ENCODE measurements around the gene RPN1.
"Not testable (repeated sequence)": the region's sequence is repeated elsewhere in the genome, so short reads cannot be mapped to it uniquely, and the experiment has no call there.

The RPN1 gene

DNA sequence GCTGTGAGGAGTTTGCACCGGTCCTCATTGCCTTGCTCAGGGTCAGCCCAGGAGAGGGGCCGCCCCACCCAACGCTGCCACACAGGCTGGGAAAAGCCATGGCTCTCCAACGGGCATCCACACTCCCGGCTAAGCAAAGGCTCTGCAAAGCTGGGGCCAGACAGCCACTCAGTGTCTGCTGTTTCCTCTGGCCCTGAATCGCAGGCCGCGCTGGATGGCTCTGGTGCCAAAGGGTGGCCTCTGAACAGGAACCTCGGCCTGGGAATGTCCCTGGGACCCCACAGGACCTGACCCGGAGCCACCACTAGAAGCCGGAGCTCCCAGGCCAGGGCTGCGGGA lies 42.9 kb downstream of the RPN1 start:
- no peak for DNase-seq

GRCh38 chr3:128606094-128606493 lies 44.5 kb downstream of the RPN1 start:
- no peak for DNase-seq

- no peak for DNase-seq
Measured at GRCh38 chr3:128605091-128606046, 45.2 kb downstream of the RPN1 start.

GRCh38 chr3:128603811-128604775 lies 46.5 kb downstream of the RPN1 start:
- no peak for DNase-seq

GRCh38 chr3:128603313-128603712 lies 47.3 kb downstream of the RPN1 start:
- no peak for DNase-seq

DNA sequence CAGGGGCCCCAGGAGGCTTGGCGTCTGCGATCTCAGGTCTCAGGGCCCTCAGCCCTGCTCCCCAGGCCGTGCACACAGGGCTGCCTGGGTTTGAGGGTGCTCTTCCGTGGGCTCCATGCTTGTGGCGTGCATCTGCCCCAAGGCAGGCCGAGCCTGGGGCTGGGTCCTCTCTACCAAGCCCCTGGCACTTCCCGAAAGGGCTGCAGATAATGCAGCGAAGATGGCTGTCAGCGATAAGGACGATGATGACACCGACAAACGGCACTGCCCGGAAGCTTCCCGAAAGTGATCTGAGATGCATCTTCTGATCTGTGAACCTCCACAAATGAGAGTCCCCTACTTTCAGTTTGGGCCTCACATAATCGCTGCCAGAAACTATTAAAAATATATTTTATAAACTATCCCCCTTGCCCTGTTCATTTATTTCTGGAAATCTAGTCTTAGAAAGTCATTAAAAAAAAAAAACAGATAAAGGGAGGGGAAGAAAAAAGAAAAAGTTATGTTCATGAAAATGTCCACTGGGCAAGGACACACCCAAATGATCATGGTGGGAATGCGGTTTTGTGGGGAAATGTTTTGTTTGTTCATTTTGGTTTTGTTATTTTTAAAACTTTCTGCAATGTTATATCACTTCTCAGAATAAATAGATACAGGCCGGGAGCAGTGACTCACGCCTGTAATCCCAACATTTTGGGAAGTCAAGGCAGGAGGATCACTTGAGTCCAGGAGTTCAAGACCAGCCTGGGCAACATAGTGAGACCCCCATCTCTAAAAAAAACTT lies 51.5 kb downstream of the RPN1 start:
- no peak for DNase-seq

DNA sequence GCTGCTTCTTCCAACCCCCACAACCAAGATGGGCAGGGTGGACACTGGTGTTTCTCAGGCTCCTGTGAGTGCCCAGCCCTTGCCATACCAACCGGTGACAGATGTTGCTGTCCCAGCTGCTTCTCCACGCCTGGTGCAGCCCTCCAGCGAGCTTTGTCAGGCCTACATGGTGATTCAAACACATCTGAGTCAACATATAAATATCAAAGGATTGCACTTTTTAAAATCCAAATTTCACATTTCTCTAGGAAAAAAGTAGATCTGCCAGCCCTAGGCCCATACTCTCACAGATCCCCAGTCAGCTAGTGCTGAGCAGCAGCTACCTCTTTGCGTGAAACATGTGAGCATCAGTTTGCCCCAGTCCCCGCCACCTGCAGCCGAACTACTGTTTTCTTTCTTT lies 52.7 kb downstream of the RPN1 start:
- no peak for DNase-seq

- no peak for DNase-seq
Measured at GRCh38 chr3:128592864-128593263, 57.8 kb downstream of the RPN1 start.

DNA sequence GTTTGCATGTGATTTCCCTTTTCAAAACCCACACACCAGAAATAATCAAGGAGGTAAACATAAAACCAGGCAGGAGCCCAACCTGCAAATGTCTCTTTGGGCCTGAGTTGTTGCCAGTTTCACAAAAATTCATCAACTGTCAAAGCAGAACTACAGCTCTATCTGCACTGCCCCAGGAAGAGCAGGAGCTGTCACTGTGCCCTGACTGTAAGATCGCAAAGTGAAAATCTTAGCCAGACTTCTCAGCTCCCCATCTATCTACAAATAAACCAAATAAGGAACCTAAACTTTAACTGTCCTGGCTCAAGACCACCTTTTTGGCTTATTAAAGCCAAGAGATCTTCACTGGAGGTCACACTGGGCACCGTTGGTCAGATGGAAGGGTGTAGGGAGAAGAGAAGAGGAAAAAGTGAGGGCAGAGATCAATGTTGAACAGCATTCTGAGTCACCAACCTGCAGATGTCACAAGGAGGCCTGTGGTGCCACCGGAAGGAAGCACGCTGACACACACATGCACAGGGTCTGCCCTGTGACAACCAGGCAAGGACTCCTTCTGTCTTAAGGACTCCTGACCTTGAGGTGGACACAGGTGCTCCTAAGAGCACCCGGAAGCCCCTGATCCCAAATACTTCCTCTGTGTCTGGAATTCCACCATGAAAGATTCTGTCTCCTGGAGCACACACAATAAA lies 58.7 kb downstream of the RPN1 start:
- DNase-seq, result peak in 1 of 2 experiments; percentile 6

- no peak for DNase-seq
Measured at GRCh38 chr3:128590948-128591347, 59.7 kb downstream of the RPN1 start.

- DNase-seq, result not testable (repeated sequence)
Measured at GRCh38 chr3:128589985-128590384, 60.6 kb downstream of the RPN1 start.

DNA sequence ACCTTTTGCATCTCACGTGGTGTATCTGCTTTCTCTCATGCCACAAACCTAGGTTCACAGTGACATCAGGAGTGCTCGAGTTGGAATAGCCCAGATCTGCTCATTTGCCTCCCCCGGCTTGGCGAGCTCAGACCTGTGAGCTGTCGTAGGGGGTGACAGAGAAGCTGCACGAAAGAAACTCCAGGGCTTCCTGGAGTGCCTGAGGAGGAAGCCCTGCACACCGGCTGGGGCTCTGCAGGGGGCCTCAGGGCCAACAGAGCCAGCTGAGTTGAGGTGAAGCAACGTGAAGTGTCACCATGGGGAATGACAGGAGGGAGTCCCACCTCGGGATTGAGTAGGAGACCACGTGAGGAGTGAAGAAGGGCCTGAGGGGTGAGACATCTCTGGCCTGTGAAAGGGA lies 62.5 kb downstream of the RPN1 start:
- DNase-seq, result no peak

- no peak for DNase-seq
Measured at GRCh38 chr3:128587391-128587790, 63.2 kb downstream of the RPN1 start.

DNA sequence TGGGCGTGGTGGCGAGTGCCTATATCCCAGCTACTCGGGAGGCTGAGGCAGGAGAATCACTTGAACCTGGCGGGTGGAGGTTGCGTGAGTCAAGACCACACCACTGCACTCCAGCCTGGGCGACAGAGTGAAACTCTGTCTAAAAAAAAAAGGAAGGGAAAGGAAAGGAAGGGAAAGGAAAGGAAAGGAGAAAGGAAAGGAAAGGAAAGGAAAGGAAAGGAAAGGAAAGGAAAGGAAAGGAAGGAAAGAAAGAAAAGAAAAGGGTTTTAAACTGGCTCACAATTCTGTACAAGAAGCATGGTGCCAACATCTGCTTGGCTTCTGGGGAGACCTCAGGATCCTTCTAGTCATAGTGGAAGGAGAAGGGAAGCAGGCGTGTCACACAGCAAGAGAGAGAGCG lies 63.7 kb downstream of the RPN1 start:
- not testable (repeated sequence) for DNase-seq

DNA sequence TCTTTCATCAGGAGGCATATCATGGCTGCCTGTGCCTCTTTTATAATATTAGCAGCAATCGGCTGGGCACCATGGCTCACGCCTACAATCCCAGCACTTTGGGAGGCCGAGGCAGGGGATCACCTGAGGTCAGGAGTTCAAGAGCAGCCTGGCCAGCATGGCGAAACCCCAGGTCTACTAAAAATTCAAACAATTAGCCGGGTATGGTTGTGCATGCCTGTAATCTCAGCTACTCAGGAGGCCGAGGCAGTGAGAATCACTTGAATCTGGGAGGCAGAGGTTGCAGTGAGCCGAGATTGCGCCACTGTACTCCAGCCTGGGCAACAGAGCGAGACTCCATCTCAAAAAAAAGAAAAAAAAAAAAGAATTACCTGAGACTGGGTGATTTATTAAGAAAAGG lies 64.2 kb downstream of the RPN1 start:
- not testable (repeated sequence) for DNase-seq

GRCh38 chr3:128585974-128586373 lies 64.6 kb downstream of the RPN1 start:
- DNase-seq, result no peak

- no peak for DNase-seq
Measured at GRCh38 chr3:128585189-128585588, 65.4 kb downstream of the RPN1 start.

GRCh38 chr3:128584412-128585020 lies 66.1 kb downstream of the RPN1 start:
- peak in 1 of 2 experiments; percentile 17 for DNase-seq

GRCh38 chr3:128581566-128581965 lies 69.1 kb downstream of the RPN1 start:
- DNase-seq, result no peak

GRCh38 chr3:128579927-128580326 lies 70.7 kb downstream of the RPN1 start:
- DNase-seq, result no peak

DNA sequence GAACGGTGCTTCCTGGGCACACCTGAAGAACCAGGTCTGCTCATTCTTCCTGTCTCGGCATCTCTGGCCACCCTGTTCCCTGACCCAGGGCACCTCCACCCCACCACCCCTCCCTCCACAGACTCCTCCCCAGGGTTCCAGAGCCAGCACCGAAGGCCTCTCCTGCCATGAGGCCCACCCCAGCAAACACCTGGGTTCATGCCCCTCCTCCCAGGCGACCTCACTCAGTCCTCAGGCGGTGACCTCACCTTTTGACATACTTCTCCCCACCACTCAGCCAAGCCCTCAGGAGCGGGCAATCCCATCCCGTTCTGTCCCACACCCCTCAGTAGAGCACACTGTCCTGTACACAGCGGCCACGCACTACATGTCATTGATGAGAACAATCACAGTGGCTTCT lies 72.3 kb downstream of the RPN1 start:
- DNase-seq, result no peak

- DNase-seq, result no peak
Measured at GRCh38 chr3:128577711-128578110, 72.9 kb downstream of the RPN1 start.
